GM18499 (cell line): ENCODE measurements around the gene MGAT4C.

ENCODE experiments used
- ATAC-seq: cut with Tn5 transposase; IDR thresholded peaks from one replicate; pipeline ENCODE4 v1.9.1; 2021; ENCODE audit warnings: moderate number of reproducible peaks; ENCODE audit not compliant: insufficient read depth, unreplicated experiment

Gene MGAT4C

DNA sequence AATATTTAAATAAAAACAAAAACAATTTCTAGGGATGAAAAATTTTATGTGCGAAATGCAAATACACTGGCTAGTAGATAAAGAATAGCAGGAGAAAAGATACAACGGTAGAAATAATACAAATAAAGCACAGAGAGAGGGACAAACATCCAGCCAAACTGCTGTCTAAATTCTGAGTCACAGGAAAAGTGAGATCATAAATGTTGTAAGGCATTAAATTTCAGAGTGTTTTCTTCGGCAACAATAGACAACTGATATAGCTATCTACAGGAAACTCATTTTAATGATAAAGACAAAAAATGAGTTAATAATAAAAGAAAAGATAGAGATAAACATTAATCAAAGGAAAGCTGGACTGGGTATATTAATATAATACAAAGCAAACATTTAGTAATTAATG lies 259.9 kb downstream of the MGAT4C start:
- ATAC-seq = no peak

DNA sequence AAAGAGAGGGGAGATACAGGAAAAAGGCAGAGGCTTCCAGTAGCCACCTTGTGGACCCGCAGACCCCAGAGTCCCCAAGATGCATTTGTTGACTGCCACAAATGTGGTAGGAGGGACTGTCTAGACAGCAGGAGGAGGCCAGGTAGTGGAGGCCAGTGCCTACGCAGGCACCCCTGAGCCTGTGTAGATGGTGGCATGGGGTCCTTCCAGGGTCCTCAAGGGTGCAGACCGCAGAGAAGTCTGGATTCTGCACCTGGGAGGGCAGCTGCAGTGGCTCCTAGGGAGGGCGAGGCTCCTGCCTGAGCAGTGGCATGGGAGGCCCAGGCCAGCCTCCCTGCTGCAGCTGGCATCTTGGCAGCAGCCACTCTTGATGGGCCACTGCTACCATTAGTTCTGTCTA lies 262.4 kb downstream of the MGAT4C start:
- no peak for ATAC-seq

DNA sequence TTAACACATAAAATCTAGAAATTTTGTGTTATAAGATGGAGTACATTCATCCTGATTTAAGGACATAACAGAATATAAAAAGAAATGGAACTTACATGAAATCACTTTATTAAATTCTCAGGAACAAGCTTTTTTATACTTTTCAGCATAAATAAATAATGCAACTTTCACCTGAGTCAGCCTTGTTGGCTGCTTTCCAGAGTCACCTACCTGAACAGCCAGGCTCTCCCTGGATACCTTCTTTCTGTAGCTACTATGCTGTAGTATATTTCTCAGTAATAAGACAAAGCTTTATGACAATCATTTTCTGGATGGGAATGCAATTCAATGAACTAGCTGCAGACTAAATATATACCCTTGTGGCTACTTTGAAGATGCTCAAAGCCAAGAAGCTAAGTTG lies 270.2 kb downstream of the MGAT4C start:
- ATAC-seq = no peak

DNA sequence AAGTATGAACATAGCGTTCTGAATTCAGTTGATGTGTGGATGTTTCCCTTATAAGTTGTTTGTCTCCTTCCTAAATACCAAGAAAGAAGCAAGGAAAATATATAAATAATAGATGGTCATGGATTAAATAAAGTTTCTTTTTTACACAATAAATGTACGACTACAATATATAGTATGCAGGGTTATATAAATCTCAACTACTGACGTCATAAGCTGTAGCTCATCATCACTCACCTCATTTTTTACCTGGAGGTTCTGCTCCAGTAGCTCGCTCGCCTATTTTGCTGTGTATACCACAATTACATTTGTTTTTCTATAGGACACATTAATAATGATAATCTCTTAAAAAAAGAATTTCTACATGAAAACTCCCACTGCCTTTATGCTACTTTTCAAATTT lies 272.6 kb downstream of the MGAT4C start:
- ATAC-seq = no peak

DNA sequence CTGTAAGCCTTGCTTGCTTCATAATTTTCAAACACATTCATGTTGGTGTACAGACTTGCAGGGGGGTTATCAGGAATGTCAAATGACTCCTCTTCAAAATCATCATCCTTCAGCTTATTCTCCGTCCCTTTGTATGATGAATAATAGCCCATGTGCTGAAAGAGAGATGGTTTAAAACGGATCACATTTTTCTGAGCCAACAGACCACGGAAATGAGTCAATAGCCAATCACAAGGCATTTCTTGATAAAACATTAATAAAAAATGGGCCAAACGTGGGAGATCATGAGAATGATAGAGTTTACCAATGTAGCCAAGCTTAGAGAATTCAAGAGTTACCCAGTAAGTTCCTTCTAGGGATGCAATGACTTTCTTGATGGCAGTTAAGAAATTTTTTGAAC lies 276.6 kb downstream of the MGAT4C start:
- no peak for ATAC-seq

DNA sequence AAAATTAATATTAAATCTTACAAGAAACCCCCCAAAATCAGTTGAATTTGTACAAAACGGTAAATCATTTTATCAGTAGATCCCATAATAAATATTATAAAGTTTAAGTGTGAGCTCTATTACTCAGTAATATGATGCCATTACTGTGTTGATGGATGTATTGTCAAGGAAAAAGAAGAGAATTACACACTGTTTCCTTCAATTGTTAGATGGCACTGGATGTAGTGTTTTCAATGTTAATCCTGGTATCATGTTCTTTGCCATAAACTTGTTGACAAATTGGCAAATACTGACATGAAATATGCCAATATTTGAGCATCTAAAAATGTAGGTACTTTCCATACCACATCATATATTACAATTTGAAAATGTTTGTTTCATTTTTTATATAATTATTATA lies 280.5 kb downstream of the MGAT4C start:
- no peak for ATAC-seq

DNA sequence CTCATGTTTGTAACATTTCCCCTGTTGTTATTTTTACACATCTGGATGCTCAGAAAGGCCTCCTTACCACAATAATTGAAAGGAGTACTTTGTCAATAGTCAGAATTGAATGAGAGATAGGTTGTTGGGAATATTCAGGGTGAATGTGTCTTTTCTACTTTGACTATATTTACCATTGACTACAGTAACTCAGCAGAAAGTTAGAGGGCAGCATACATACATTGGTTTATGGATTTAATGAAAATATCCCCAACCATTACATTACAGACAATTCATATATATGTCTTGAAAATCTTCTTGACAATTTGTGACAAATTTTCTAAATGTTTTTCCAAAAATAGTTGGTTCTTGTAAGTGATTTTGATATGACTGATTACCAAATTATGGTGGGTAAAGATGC lies 284.4 kb downstream of the MGAT4C start:
- no peak for ATAC-seq

DNA sequence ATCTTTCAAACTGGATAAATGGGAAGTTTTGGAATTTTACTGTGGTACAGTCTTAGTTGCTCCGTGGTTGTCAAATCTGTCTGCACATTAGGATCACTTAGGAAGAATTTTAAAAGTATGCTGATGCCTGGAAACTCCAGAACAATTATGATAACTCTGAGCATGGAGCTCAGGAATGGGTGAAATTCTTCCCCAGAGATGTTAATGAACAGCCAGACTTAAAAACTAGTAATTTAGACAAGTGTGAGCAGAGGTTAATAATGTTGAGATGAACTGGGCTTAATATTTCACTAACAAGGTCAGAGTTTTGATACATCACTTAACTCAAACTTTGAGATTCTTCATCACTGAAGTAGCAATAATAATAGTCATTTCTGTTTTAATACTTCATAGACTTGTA lies 287.6 kb downstream of the MGAT4C start:
- ATAC-seq = no peak

DNA sequence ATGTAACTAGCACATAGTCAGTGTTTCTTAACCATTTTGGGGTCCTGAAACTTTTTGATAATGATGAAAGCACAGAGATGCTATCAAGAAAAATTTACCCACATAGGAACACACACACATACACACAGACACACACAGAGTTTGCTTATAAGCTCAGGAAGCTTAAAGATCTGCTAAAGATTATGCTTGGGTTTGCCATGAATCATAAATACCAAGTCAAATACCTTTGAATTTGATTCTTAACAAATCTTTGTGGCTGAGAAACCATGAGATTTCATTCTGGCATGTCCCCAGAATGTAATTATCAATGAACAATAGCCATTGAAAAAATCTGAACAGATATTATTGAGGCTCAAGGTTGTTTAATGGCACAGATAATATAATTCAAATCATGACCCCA lies 292.9 kb downstream of the MGAT4C start:
- no peak for ATAC-seq

DNA sequence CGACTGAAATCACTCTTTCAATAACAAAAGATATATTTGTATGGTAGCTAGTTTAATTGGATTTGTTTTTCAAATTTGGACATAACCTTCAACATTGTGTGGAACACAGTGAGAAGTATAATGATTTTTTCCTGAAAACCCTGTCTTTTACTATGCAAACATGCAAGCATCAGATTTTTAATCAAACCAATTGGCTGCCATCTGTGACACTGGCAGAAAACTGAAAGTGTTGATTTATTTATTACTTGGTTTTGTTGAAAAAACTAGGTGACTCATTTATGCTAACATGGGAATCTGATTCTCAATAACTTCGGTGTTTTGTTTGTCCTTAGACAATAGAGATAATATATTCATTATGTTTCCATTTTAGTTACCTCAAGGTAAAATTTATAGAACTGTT lies 300.1 kb downstream of the MGAT4C start:
- no peak for ATAC-seq

DNA sequence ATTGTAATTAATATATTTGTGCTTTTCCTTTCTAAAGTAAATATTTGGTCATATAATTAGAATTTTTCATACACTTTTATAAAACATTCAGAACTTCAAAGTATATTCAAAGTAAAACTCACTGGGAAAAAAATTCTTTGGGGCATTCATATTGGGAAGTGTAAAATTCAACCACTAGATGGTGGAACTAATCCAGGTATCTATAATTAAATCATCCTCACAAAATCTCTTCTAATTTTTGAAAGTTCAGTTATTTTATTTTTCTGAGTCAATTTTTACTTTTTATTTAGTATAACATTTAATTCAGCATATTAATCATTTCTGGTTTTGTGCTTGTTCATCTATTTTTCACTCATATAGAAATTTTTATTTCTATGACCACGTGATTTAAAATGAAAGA lies 301.1 kb downstream of the MGAT4C start:
- no peak for ATAC-seq

DNA sequence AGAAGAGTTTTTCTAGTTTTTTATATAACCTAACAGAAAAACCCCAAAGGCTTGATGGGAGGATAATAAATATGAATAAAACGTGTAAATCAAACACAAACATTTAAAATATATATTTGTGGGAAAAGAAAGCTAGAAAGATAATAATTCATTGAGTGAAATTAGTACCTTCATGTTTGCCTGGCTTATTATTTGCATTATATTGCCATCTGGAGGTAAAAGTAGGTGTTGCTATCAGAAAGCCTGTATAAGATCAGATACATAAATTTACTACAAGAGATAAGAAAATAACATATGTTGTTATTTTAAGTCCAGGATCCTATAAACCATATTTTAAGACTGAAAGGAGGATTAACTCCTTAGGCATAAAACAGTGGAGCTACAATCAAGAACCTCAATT lies 304.4 kb downstream of the MGAT4C start:
- no peak for ATAC-seq

DNA sequence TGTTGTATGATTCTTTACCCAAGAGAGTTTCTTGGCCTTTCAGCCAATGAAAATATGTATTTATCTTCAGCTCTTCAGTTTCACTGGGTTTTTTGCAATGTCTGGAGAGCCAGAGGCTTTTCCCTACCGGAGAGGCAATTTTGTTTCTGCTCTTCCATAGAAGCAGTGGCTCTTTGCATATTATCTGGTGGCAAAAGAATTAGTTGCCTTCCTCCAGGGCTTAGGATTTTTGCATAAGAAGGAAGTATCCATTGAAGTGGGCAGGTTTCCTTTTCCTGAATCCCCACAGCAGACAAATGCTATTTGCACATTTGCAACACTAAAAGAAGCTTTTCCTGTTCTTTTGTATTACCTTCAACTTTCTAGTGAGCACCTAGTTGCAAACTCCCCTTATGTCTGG lies 306.9 kb downstream of the MGAT4C start:
- no peak for ATAC-seq

DNA sequence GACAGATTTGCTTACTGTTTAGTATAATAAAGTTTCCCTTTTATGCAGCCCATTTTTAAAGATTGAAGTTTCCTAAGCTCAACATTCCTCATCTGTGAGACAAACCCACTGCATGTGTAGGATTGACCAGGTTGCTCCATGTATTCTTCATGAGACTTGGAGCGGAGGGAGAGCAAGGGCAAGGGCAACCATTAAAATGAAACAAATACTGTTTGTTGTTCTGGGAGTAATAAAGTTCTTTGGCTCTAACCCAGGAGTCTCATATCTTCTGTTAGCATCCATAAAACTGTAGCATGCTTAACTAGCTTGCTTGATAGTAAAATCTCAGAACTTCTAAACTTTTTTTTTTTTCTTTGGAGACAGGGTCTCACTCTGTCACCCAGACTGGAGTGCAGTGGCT lies 307.9 kb downstream of the MGAT4C start:
- ATAC-seq = no peak

DNA sequence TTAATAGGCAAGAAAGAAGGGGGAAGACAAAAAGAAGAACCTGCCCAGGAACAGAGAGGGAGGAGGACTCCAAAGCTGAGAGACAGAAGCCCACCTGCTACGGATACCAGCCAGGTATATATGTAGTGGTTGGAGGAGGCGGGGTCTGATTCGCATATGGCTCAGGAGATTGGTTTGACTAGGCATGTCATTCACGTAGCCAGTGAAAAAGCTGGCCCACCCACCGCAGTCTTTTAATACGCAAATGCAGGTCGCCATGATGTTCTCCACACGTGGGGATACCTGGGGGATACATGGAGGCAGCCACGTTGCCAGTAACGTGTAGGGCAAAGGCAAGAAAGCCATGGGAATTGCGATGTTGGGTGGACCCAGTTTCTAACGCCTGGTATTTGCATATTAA lies 308.9 kb downstream of the MGAT4C start:
- no peak for ATAC-seq

DNA sequence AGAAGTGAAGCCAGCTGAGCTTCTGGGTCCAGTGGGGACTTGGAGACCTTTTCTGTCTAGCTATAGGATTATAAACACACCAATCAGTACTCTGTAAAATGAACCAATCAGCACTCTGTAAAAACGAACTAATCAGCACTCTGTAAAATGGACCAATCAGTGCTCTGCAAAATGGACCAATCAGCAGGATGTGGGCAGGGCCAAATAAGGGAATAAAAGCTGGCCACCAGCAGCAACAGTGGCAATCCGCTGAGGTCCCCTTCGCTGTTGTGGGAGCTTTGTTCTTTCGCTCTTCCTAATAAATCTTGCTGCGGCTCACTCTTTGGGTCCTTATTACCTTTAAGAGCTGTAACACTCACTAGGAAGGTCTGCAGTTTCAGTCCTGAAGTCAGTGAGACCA lies 309.8 kb downstream of the MGAT4C start:
- no peak for ATAC-seq

DNA sequence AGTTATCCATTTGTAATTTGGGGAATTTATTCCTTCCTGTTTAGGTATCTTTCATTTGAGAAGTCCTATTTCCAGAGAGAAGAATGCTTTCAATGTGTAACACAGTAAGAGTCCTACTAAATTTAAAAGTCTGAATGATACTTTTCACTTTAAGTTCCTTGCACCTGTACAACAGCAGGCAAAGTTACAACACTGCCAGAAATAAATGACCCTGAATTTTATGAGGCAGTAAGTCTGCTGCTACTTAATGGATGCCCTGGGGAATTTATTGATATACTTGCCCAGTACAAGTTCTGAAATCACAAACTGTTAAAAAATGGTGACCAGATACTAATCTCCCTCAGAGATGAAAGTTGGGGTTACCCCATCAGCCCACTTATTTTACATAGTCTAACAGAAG lies 329.0 kb downstream of the MGAT4C start:
- ATAC-seq = no peak

DNA sequence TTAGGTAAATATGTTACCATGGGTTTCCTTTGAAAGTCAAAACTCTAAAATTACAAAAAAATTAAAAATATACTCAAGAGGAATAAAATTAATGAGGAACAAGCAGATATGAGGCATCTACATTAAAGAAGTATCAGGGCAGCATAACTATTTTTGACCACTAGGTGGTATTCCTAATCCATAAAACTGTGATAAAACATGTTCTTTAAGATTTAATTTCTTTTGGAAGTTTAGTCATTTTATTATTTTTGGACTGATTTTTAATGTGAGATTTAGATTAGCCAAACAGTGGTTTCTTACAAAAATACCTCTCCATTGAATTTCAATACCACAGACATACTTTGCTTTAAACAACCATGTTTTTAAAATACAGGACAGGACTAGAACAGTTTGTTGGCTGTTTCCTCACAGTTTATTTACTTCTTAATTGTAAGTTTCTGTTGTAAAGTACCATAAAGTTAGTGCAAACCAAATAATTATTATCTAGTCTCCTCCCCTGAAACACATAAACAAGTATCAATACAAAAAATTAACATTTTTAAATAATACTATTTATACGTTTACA lies 332.3 kb downstream of the MGAT4C start:
- ATAC-seq = no peak

DNA sequence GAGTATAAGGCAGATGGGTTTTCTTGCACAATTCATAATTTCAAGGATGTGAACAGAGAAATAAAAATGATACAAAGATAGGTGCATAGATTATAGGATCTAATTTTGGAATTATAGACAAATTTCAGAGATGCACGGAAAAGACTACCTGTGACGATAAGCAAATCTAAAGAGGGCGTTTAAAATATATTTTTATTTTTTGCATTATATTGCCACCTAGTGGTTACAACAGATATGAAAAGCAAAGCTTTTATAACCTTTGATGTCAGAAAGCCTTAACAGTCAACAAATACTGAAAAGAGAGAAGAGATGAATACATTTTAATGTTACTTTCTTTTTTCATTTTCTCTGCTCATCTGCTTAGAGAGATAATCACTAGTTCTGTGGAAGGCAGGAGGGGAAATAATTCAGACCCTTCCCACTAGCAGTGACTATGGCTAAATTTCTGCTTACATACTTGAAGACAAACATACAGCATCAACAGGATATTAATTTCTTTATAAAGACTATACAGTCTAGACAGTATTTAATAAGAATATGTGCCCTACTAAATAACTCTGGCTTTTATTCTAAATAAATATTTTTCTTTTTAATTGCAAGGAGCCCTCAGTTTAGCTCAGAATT lies 335.8 kb downstream of the MGAT4C start:
- no peak for ATAC-seq
